Kidney capillary endothelial cell (primary cell): ENCODE results near the gene DHRS1.

ENCODE experiments used
- DNase-seq: peaks from one replicate; pipeline ENCODE4 v3.0.0-alpha.2; 2018; ENCODE audit warnings: low spot score

Gene DHRS1

DNA sequence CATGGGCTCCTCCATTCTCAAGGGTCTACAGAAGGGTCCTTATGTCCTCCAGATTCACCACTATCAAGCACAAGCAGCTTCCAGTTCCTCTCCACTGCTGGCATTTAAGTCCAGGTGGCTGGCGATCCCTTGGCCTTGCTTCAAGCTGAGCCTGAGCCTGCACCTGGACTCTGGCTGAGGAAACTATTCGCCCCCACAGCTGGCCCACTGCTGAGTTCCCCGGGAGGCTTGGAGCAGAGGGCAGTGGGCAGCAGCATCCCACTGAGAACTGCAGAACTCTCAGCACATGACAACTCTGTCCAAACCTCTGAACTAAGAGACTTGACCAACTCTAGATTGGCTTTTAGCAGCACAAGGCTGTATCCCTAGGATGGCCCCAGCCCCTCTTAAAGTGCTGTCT is 16.8 kb downstream of the DHRS1 start:
- DNase-seq = no peak

DNA sequence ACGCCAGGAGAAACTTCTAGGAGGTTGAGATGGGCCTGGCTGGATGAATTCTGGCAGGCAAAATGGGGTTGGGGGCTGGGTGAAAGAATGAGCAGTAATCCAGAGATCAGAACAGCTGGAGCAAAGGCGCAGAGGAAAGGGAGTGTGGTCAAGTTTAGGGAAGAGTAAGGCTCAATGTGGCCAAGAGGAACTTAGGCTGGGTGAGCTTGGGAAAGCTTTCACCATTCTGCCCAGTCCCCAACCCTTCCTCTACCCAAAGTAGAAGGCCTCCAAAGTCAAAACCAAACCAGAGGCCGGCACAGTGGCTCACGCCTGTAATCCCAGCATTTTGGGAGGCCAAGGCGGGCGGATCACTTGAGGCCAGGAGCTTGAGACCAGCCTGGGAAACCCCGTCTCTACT is 17.9 kb downstream of the DHRS1 start:
- no peak for DNase-seq

DNA sequence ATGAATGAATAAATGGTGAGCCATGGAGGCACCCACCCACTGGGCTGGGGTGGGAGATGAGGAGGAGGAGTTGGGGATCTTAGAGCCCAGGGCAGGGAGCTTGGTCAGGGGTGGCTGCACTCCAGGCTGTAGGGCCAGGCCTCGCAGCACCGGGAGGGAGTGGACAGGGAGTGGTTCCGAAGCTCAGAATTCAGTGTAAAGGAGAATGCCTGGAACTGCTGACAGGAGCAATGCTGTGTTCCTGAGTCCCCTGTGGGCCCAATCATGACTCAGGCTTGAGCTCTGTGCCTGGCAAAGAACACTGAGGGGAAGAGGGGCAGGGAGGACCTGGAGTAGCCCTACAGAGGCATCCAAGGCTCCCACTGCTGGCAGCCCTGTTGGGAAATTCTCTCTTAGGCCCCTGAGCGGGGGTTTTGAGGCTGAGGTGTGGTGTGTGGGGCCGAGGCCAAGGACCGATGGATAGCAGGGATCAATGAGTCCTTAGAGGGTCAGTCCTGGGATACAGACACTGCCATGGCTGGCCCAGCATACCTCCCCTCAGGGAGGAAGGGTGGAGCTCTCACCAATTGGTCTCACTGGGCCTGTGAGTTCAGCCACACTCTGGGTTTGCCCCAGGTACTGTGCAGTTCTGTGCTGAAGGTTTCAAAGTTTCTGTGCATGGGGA is 18.7 kb downstream of the DHRS1 start:
- no peak for DNase-seq

DNA sequence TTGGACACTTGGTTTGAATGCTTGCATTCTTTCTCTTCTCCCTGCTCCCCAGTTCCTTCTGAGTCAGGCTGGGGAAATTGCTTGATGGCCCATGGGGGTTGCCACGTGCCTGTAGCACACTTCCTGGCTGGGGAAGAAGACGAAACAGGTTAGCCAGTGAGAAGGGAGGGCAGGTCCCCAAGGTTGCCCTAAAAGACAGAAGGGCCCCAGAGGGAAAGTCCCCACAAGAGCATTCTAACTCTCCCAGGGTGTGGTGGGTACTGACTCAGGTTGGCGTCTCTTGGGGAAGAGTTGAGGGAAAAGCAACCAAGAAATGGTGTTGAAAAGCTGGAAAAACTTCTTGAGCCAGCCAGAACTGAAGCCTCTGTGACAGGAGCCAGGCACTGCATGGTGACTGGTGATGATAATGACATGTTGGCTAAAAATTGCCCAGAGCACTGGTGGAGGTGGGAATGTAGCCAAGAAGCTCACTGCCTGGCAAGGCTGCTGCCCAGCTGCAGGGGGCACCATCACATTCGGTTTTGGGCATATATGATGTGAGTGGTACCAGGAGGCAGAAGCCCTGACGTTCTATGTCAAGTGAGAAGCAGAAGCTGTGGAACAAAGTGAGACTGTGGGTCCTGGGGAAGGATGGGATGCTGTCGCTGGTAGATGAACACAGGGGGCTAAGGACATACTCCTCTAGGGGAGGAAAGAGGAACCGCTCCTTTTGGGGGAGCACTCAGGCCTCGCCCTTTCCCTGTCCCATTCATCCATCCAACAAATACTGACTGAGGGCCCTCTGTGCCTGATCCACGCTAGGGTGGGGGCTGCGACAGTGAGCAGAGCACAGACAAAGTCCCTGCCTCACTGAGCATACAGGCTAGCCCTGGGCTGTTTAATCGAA is 20.0 kb downstream of the DHRS1 start:
- DNase-seq = no peak

DNA sequence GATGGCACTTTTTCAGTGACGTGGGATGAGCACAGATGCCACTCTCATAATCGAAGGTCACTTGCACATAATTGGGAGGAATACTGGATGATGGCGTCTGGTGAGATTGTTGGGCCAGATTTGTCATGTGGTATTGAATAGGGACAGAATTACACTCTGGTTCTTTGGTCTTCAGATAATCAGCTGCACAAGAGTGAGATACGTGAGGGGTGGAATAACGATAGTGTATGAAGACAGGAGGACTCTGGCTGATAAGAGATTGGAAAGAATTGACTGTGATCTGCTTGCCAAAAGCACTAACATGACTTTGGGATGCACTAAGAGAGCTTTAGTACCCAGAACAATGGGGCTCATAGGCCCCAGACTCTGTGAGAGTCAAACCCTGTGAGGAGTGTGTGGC is 21.2 kb downstream of the DHRS1 start:
- DNase-seq = no peak

DNA sequence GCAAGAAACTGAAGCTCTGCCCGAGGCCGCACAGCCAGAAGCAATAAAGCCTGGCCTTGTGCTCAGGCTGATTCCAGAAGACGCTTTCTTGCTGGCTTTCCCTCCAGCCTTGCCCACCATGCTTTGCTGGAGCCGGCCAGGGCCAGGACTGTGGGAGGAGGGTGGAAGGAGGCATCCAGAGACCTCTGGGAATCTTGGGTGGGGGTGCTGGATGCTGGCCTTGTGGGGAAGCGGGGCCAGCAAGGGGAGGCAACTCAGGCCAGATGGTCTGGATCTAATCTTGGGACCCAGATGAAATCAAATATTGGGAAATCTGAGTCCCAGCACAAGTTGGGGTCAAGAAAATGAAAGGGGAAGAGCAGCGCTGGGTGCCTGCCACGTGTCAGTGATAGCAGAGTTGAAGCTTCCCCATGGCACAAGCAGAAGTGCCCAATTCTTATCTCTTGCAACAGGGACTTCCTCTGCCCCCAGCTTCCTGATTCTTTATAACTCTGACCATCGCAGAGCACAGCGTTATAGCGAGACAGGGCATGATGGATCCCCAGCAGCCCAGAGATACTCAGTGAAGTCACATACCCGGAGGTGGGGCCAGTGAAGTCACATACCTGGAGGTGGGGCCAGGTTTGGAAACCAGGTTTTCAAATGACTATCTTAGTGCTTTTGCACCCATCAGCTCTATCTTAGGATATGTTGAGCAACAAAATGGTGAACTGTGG is 21.8 kb downstream of the DHRS1 start:
- no peak for DNase-seq

DNA sequence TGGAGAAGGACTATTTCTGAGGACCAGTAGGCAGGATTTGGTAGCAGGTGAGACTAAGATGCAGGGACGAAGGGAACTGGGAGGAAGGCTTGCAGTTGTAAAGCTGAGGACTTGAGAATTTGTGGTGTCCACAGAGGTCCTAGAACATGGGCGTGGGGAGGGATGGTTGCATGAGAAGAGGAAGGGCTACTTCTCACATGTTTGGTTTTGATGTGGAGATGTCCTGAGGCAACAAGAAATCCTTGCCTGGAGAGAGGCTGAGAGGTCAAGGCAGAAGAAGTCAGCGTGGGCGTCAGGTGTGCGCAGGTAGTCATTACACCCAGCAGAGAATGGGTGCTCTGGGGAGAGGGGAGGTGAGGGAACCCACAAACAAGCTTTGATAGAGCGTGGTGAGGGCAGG is 22.5 kb downstream of the DHRS1 start:
- DNase-seq = no peak

DNA sequence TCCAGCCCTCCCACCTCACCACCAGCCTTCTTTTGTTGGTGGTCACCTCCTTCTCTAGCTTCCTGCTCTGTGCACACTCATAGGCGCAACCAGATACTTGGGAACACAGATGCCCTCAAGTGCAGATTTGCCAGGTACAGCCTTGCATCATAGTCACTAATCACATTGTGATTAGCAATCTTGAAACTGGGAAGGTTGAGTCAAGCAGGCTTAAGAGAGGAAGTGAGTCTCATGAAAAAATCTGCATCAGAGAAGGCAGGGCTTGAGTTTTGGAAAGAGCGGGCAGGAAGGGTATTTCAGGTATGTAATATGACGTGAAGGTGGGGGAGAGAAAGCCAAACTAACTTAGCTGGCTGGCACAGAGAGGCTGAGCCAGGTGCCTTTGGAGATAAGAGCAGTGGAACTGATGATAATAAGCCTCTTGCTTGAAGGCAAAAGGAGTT is 25.5 kb downstream of the DHRS1 start:
- peak; percentile 1 for DNase-seq

DNA sequence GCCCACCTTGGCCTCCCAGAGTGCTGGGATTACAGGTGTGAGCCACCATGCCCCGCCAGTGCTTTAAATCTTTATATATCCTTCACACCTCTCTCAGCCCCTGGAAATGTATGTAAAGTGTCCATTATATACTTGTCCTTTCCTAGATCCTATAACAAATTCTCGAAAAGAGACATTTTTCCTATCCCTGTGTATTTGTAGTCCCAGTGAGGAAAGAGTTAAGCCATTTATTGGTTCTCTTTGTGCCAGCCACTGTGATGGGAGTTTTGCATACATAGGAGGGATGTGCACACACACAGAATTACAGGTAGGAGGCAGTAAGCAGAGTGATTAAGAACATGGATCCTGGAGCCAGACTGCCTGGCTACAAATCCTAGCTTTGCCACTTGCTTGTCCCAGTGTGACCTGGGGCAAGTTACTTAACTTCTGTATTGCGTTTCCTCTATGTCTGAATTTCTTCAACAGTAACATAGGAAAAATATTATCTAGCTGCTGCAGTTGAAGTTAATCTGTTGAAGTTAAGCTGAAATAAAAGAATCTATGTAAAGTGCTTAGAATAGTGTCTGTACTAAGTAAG is 26.1 kb downstream of the DHRS1 start:
- no peak for DNase-seq

DNA sequence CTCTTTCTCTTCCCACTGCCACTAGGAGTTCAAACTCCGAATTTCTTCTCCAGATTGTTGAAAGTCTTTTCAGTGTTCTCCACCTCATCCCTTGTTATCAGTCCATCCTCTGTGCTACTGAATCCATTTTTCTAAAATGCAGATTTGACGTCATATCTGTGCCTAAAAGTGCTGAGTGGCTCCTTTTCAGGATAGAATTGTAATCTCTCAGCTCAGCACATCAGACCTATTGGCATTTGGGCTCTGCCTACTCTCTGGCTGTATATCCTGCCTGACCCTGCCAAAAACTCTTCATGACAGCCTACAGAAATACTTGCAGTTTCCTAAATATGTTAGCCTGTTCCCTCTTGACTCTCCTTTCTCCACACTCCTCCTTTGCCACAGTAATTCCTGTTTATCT is 27.1 kb downstream of the DHRS1 start:
- DNase-seq = no peak

DNA sequence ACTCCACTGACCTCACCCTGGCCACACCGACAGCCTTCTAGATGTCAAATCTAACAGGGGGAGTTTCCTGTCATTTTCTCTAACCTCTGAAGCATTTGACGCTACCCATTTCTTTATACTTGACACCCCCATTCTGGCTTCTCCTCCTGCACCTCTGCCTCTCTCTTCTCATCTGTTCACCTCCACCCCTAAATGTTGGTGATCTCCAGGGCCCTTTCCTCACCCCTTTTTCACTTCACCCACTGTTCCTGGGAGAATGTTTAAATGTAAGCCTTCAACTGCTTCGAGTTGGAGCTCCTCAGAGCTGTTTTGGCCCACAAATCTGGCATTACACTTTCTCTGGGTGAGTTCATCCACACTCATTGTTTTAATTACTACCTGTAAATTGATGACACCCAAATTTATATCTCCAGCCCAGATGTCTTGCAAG is 27.7 kb downstream of the DHRS1 start:
- no peak for DNase-seq

DNA sequence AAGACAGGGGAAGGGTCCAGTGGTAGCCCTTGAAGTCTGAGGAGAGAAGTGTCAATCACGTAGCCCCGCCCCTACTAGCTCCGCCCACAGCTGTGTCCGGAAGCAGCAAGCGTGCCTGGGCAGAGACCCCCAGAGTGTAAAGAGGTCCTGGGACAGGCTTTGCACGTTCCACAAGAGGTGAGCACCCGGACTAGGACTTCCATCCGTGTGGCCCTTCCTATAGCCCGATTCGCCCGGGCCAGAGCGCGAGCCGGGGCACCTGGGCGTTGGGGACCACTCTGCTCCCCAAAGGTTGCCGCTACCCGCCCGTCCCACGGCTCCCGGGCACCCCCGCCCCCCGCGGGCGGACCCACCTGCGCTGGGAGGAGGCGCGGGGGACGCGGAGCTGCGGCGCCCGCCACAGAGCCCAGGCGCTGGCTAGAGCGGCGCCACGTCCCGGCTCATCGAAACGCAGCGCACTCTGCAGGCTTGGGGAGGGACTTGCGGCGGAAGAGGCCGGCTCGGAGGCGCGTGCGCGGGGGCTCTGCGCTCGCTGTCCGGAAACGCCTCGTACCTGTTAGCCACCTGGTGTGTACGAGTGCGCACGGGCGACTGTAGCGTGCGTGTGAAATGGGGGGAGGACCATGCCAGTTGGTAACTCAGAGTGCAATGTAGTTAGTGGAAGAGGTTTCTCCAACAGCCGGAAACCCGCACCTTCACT is 28.3 kb downstream of the DHRS1 start, which contains the start of gene RABGGTA:
RABGGTA (minus strand) TSS at position 464 of the 700 bp plus-strand sequence. CDS start 482 bp downstream, outside the sequence.
- peak; percentile 74 for DNase-seq

DNA sequence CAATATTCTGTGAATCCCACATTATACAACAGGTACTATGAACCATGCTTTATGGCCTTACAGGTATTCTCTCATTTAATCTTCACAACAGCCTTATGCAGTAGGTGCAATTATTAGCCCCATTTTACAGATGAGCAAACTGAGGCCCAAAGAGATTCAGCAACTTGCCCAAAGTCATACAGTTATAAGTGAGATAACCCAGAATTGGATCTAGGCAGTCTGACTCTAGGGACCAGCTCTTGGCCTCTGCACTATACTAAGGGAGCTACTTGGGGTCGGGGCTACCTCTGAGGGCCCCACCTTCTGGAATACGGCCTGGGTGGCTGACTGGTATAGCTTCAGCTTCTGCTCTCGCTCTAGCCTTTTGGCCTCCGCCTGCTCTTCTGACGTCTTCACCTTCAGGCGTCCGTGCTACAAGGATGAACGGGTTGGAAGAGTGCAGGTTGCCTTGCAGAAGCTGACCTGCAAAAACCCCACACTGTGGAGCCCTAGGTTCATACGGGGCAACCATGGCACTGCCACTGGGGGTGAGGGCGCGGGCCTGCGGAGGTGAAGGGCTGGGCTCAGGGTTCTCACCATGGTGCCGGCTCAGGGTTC is 28.9 kb downstream of the DHRS1 start:
- no peak for DNase-seq

DNA sequence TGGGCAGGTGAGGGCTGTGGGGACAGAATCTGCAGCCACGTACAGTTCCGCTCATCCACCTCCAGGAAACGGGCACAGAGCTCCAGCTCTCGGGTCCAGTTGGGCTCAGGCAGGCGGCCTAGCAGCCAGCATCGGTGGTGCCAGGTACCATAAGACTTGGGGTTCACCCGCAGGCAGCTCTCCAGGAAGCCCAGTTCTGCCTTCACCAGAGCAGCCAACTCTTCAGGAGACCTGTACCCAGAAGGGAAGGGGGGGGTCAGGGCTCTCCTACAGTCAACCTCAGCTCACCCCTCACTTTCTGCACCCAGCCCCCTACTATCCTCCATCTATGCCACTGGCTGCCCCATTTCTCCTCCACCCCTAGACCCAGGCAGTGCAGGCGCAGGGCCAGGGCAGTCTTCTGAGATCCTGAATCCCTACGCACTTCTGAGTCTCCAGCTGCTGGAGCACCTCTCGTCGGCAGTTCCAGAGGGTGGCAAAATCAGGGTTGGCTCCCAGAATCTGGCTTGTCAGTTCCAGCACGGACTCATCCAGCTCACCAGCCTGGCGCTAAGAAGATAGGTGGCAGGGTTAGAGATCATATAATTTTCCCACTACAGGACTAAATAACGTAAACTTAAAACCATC is 29.6 kb downstream of the DHRS1 start:
- DNase-seq = no peak

DNA sequence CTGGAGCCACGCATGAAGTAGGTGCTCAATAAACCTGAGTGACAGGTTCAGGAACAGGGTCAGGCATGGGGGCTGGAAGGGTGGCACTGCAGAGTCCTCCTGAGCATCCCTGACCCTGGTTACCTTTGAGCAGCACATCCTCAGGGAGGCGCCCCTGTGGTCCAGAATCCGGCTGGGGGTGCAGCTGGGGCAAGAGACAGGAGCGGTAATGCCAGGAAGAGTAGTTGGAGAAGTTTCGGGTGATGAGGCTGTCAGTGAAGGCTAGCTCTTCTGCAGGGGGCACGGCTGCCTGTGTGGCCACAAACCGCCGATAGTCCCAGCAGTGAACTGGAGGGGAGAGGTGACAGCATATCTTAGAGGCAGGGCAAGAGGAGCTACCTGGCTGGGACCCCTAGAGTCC is 30.2 kb downstream of the DHRS1 start:
- DNase-seq = no peak

DNA sequence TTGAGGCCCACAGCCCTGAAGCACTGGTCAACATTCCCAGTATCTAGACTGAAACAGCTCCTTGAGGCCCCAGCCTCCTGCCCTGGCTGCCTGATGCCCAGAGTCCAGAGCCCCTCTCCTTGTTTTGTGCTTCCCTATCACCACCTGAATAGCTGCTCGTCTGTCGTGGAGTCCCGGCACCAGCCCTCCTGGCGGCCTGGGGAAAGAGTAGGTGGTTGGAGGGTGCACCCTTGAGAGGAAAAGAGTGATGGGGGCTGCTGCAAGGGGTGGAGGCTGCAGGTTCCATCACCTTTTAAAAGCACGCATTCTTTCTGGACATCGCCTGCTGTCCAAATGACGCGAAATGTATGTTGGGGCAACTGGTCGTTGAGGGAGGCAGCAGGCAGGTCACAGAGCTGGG is 31.4 kb downstream of the DHRS1 start:
- DNase-seq = no peak

DNA sequence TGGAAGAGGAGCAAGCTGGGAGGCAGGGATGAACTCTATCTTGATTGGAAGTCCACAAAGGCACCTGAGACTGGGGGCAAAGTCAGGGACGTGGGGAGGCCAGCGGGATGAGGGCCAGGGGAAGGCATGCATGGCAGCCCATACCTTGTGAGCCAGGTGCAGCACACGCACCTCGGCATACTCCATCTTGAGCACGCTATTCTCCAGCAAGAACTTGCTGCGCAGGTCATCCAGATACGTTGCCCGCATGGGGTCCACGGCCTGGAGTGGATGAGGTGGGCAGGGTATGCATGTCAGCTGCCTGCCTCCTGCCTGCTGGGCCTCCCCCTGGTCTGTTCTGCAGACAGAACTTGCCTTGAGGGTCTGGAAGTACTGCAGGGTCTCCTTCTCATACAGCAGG is 32.1 kb downstream of the DHRS1 start:
- no peak for DNase-seq

DNA sequence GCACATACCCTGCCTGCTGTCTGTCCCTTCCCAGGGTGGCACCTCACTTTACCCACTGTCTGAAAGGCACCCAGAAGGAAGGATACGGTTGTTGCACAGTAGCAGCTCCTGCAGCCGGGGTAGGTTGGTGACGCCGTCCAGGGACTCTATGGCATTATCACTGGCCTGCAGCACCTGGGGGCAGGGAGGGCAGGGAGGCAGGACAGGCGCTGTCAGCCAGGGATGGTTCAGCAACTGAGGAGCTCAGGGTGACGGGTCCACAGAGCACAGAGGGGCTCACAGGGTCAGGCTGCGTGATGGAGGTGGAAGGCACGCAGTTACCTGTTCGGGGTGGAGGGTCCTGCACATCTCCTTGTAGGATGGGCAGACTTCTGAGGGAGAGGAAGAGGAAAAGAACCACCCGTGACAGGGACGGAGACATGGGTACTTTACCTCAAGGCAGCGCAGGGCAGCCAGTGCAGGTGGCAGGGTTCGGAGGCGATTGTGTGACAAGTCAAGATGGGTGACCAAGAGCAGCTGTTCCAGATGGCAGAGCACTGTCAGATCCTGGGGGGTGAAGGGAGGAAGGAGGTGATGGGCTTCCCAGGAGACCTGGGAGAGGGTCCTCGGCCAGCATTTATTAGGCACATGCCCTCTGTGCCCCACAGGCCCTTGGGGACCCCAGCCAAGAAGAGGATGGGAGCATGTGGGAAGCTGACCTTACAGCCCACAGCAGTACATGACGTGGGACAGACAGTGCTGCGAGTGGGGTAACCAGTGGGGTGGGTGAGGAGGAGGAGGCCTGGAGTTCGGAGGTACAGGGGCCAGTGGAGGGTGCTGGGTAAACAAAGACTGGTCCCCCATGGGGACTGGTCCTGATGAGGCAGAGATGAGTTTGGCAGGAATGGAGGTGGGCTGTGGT is 33.0 kb downstream of the DHRS1 start:
- DNase-seq = no peak

DNA sequence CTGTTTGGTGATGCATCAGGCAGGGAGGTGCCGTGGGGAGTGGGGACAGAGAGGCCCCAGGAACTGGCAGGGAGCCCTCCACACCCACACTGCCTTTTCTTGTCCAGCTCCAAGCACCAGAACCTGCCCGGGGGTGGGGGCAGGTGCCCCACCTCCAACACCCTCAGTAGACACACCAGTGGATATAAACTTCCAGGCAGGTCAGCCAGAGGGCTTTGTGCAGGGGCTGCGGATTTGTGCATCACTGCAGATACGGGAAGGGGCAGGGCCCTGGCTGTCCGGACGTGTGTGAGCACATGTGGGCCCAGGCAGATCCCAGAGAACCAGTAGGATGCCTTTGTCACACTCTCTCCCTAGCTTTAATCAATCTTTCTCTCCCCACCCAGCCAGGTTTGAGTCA is 35.3 kb downstream of the DHRS1 start:
- no peak for DNase-seq

DNA sequence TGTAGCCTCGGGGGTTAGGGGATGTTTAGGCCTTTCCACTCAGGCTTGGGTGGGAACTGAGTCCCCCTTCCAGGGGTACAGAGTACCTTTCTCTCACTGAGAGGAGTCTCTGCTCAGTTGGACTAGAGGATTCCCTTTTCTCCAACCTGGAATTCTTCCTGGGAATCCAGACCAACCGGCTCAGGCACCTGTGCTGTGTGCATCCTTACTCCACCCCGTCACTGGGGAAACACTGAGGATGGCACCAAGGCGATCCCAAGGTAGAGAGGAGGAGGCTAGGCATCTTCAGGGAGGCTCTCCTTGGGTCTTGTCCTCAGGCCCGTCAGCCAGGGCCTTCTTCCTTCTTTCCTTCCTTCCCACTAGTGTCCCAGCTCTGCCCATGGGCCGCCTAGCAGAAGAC is 35.7 kb downstream of the DHRS1 start:
- DNase-seq = no peak
